Fibroblast of lung (primary cell): ENCODE measurements around the gene VARS2. TPM values are rescaled to one million over a fixed set of nuclear protein-coding genes. Genes with fewer than 3 reads are reported as not detected.

Experiments used
- DNase-seq, 2 donors: peaks; one replicate each; pipeline versions ENCODE4 v3.0.0 to v3.0.0-alpha.2; 2010; ENCODE audit warnings: low read depth in 2 of 2
- H2AFZ ChIP-seq: 2 replicates; pipeline ENCODE4 v1.5.1; 2012; ENCODE audit warnings: low read length, control low read depth, inconsistent platforms
- H3K27ac ChIP-seq: 2 replicates; pipeline ENCODE4 v1.5.1; 2011; ENCODE audit warnings: low read length, control low read depth; ENCODE audit not compliant: insufficient read depth
- H3K27me3 ChIP-seq: 2 replicates; pipeline ENCODE4 v1.5.1; 2011; ENCODE audit warnings: mild to moderate bottlenecking, low read length; ENCODE audit not compliant: control insufficient read depth, insufficient read depth
- H3K36me3 ChIP-seq: 2 replicates; pipeline ENCODE4 v1.5.1; 2011; ENCODE audit warnings: low read length; ENCODE audit not compliant: control insufficient read depth, insufficient read depth
- H3K4me1 ChIP-seq: 2 replicates; pipeline ENCODE4 v1.5.1; 2011; ENCODE audit warnings: low read length; ENCODE audit not compliant: control insufficient read depth, insufficient read depth; ENCODE audit errors: extremely low read depth
- H3K4me2 ChIP-seq: 2 replicates; pipeline ENCODE4 v1.5.1; 2011; ENCODE audit warnings: low read length, control low read depth; ENCODE audit not compliant: insufficient read depth; ENCODE audit errors: extremely low read depth
- H3K4me3 ChIP-seq, 4 experiments: fragments of 200-600 bp in 1 of 4; sonication (generic) in 1 of 4; replicated peaks in 1 of 4; 2 replicates each; pipeline ENCODE4 v1.5.1; 2011 to 2016; ENCODE audit warnings: low read length in 4 of 4, low read depth in 3 of 4, mild to moderate bottlenecking in 3 of 4, control low read depth in 2 of 4, inconsistent platforms in 1 of 4, mixed read lengths in 1 of 4; ENCODE audit not compliant: insufficient read depth in 1 of 4; ENCODE audit errors: control extremely low read depth in 1 of 4
- H3K79me2 ChIP-seq: 2 replicates; pipeline ENCODE4 v1.5.1; 2012; ENCODE audit warnings: mild to moderate bottlenecking, low read length, inconsistent platforms; ENCODE audit not compliant: control insufficient read depth, insufficient read depth
- H3K9ac ChIP-seq: 2 replicates; pipeline ENCODE4 v1.5.1; 2011; ENCODE audit warnings: mild to moderate bottlenecking, low read length, control low read depth; ENCODE audit not compliant: insufficient read depth
- H3K9me3 ChIP-seq: 2 replicates; pipeline ENCODE4 v1.5.1; 2012; ENCODE audit warnings: low read depth, low read length; ENCODE audit not compliant: control insufficient read depth, insufficient read depth
- H4K20me1 ChIP-seq: 2 replicates; pipeline ENCODE4 v1.5.1; 2011; ENCODE audit warnings: low read length; ENCODE audit not compliant: control insufficient read depth, insufficient read depth; ENCODE audit errors: extremely low read depth
- EZH2 ChIP-seq: IDR thresholded peaks from 2 replicates; pipeline ENCODE4 v1.5.1; 2012; ENCODE audit warnings: low read length, control low read depth, mild to moderate bottlenecking; ENCODE audit errors: missing control alignments
- polyA plus RNA-seq, 2 donors: library from polyadenylated mRNA; depleted of rRNA in 1 of 2; stranded (reverse) in 1 of 2; unstranded in 1 of 2; fragments of >200 nt; gene quantifications; 2 replicates each; pipeline ENCODE4 v1.2.1, GENCODE V29; 2011 to 2012; ENCODE audit warnings: missing spikeins in 1 of 2
- total RNA-seq: library from RNA; depleted of rRNA; stranded (reverse); fragments of >200 nt; gene quantifications from 2 replicates; pipeline ENCODE4 v1.2.1, GENCODE V29; 2014
- TF ChIP-seq, protein P1 (sequence below), 2 donors: IDR thresholded peaks in 1 of 2; conservative IDR thresholded peaks in 1 of 2; 1 replicate in 1 of 2; 2 replicates in 1 of 2; pipeline ENCODE4 v1.5.1; 2011 to 2012; ENCODE audit warnings: low read length in 2 of 2, control low read depth in 1 of 2, inconsistent platforms in 1 of 2, low read depth in 1 of 2, mild to moderate bottlenecking in 1 of 2

The VARS2 gene
- total and polyA plus RNA-seq, 2 donors (not counting 1 experiment from before 2014, with no cell fraction given) = 6.8 to 20.5 TPM

DNA sequence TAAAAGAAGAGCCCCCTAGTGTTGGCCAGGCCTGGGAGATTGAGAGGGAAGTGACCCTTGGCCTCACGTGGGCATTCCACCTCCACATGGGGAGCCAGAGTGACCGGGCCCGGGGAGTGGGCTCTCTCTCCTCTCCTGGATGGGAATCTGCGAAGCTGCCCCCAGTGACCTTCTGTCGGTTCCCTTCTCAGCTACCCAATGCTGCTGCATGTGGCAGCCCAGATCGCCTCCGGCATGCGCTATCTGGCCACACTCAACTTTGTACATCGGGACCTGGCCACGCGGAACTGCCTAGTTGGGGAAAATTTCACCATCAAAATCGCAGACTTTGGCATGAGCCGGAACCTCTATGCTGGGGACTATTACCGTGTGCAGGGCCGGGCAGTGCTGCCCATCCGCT is 16.2 kb upstream of the VARS2 start:
- Histone ChIP-seq H3K27ac (no peak overlapping the region), H3K4me2 (no peak overlapping the region), H3K4me1 (no peaks in the 10 kb centered on the region), H3K36me3 (peaks cover 6% of the 10 kb centered on the region), H3K9ac (no peak overlapping the region), H3K79me2 (no peaks in the 10 kb centered on the region), H4K20me1 (no peaks in the 10 kb centered on the region), H3K4me3 (no peak overlapping the region), H3K27me3 (no peaks in the 10 kb centered on the region), H2AFZ (no peak overlapping the region), H3K9me3 (no peaks in the 10 kb centered on the region)
- TF ChIP-seq EZH2 = no peak
- TF ChIP-seq, protein P1, sequence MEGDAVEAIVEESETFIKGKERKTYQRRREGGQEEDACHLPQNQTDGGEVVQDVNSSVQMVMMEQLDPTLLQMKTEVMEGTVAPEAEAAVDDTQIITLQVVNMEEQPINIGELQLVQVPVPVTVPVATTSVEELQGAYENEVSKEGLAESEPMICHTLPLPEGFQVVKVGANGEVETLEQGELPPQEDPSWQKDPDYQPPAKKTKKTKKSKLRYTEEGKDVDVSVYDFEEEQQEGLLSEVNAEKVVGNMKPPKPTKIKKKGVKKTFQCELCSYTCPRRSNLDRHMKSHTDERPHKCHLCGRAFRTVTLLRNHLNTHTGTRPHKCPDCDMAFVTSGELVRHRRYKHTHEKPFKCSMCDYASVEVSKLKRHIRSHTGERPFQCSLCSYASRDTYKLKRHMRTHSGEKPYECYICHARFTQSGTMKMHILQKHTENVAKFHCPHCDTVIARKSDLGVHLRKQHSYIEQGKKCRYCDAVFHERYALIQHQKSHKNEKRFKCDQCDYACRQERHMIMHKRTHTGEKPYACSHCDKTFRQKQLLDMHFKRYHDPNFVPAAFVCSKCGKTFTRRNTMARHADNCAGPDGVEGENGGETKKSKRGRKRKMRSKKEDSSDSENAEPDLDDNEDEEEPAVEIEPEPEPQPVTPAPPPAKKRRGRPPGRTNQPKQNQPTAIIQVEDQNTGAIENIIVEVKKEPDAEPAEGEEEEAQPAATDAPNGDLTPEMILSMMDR (conservative IDR thresholded peaks at IDR 0.05 in 1 of 2, IDR thresholded peaks at IDR 0.05 in 1 of 2; ENCODE audit: low read depth in 1 of 2, low read length in 2 of 2) = no peak
- no peak for DNase-seq

DNA sequence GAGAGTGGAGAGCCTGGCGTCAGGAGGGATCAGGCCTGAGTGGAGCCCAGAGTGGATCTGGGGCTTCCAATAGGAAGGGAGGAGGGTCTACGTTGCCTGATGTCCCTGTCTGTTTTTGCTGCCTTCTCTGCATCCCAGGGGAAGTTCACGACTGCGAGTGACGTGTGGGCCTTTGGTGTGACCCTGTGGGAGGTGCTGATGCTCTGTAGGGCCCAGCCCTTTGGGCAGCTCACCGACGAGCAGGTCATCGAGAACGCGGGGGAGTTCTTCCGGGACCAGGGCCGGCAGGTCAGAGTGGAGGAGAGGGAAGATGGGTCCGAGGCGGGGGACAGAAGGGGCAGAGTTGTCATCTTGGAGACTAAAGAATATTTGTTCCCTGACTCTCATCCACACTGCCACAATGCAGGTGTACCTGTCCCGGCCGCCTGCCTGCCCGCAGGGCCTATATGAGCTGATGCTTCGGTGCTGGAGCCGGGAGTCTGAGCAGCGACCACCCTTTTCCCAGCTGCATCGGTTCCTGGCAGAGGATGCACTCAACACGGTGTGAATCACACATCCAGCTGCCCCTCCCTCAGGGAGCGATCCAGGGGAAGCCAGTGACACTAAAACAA is 15.2 kb upstream of the VARS2 start:
- Histone ChIP-seq H3K27ac (no peak overlapping the region), H3K79me2 (no peaks in the 10 kb centered on the region), H2AFZ (no peak overlapping the region), H3K36me3 (peaks cover 3% of the 10 kb centered on the region), H4K20me1 (no peaks in the 10 kb centered on the region), H3K4me2 (no peak overlapping the region), H3K4me1 (no peaks in the 10 kb centered on the region), H3K4me3 (no peak overlapping the region), H3K9me3 (no peaks in the 10 kb centered on the region), H3K9ac (no peak overlapping the region), H3K27me3 (no peaks in the 10 kb centered on the region)
- no peak for DNase-seq
- TF ChIP-seq, protein P1 (conservative IDR thresholded peaks at IDR 0.05 in 1 of 2, IDR thresholded peaks at IDR 0.05 in 1 of 2; ENCODE audit: low read depth in 1 of 2, low read length in 2 of 2) = no peak
- no peak for TF ChIP-seq EZH2

DNA sequence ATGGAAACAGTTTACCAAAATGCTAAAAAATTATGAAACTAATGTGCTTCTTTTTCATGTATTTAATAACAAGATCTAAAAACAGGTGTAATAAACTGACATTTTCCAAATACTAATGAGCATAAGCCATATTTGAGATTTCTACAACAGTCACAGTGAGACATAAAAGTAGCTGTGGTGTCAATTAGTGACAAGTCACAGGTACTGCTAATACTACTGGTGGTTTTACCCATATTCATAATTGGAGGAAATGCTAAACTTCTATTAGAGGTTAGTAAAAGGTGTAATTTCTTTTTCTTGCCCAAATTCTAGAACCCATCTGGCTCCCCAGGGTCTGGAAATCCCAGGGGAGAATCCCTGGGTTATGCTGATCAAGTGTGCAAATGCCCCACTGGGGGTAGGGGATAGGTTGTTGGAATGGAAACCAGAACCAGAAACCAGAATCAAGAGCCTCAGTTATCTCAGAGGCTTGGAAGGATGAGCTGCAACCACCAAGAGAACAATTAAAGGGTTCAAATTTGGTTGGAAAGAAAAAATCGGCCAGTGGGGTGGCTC is 13.1 kb upstream of the VARS2 start:
- no peak overlapping the region for H2AFZ ChIP-seq
- H3K27ac ChIP-seq = no peak overlapping the region
- H3K79me2 ChIP-seq = no peaks in the 10 kb centered on the region
- no peak overlapping the region for H3K9ac ChIP-seq
- no peak for TF ChIP-seq EZH2
- TF ChIP-seq, protein P1 (conservative IDR thresholded peaks at IDR 0.05 in 1 of 2, IDR thresholded peaks at IDR 0.05 in 1 of 2; ENCODE audit: low read depth in 1 of 2, low read length in 2 of 2) = no peak
- no peaks in the 10 kb centered on the region for H3K4me1 ChIP-seq
- H3K36me3 ChIP-seq = peaks cover 1% of the 10 kb centered on the region
- H3K4me3 ChIP-seq = no peak overlapping the region
- no peaks in the 10 kb centered on the region for H4K20me1 ChIP-seq
- no peak overlapping the region for H3K4me2 ChIP-seq
- no peaks in the 10 kb centered on the region for H3K27me3 ChIP-seq
- no peaks in the 10 kb centered on the region for H3K9me3 ChIP-seq
- no peak for DNase-seq
